HL-60 (cell line): ENCODE measurements around the gene COPE.

Experiments
- CTCF ChIP-seq: IDR thresholded peaks from one replicate; pipeline ENCODE4 v1.5.1; 2011; ENCODE audit warnings: low read length, control low read depth, inconsistent platforms; ENCODE audit not compliant: insufficient read depth
- GABPA ChIP-seq: IDR thresholded peaks from 2 replicates; pipeline ENCODE4 v1.6.1; 2012; ENCODE audit warnings: low read depth
- POLR2AphosphoS5 ChIP-seq: IDR thresholded peaks from 2 replicates; pipeline ENCODE4 v1.6.1; 2012; ENCODE audit warnings: low read depth
- REST ChIP-seq: IDR thresholded peaks from 2 replicates; pipeline ENCODE4 v1.6.1; 2012; ENCODE audit warnings: low read depth; ENCODE audit not compliant: insufficient replicate concordance
- SPI1 ChIP-seq: IDR thresholded peaks from 2 replicates; pipeline ENCODE4 v1.6.1; 2012; ENCODE audit warnings: low read depth, mild to moderate bottlenecking, borderline replicate concordance

DNA sequence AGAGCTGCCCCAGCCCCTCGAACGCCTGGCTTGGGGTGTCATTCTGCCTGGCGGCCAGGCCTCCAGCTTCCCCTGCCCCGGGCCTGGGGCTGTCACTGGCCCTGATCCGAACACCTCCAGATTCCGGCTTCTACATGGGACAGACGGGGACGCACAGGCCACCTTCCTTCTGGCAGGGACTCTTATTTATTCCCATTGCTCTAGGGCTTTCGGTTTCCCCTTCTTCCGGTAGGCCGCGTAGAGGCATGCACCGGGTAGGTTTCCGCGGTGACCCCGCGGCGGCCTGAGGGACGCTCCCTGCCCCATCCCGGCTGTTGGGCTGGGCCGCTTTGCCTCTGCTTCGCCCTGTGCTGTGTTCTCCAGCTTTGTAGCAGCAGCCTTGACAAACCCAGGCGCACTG, 51.4 kb downstream of the COPE start:
- no peak for TF ChIP-seq CTCF
- TF ChIP-seq GABPA: no peak
- TF ChIP-seq POLR2AphosphoS5: no peak
- no peak for TF ChIP-seq REST
- no peak for TF ChIP-seq SPI1
